22Rv1 (cell line): ENCODE data around the gene RTL10.

Source experiments
- CTCF ChIP-seq: fragments of 450-650 bp; IDR thresholded peaks from 2 replicates; pipeline ENCODE4 v1.5.1; 2017; ENCODE audit warnings: mild to moderate bottlenecking
- ZFX ChIP-seq: fragments of 450-650 bp; IDR thresholded peaks from 2 replicates; pipeline ENCODE4 v1.6.1; 2017; ENCODE audit warnings: antibody characterized with exemption, borderline replicate concordance

GRCh38 chr22:19807161-19807913, 47.3 kb downstream of the RTL10 start:
- TF ChIP-seq CTCF: no peak
- no peak for TF ChIP-seq ZFX
